ENCODE results near the gene ADCY7.
"Not testable (repeated sequence)": the region's sequence is repeated elsewhere in the genome, so short reads cannot be mapped to it uniquely, and the experiment has no call there.

ADCY7 gene

DNA sequence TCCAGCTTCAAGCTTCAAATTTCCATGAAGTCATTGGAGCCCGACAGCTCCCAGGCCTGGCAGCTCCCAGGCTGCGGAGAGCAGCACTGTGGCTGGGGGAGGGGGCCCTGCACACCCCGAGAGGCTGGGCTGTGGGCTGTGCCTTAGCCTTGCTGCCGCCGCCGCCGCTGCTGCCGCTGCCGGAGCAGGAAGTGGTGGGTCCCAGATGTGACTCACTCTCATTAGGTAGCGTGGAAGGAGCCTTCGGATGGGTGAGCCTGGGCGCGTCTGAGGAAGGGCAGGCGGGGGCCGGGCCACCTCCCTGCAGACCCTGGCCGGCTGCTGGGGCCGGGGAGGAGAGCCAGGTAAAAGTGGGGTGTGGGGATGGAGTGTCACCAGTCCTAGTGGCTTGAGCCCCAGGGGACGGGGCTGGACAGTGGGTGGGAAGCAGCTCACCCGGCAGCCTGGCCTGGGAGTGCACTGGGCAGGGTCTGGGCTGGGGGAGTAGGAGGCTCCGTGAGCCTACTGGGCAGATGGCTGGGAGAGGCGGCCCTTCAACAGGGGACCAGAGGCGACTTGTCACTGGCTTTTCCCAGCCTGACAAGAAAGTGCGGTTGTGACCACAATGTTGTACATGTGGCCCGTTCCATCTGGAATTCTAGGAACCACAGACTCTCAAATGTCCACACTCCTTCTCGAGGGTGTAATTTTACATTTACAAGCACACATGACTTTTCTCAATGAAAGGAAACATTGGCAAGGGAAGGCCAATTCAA, at the start of gene ADCY7:
Gene ADCY7 (plus strand): TSS at position 215 of the 755 bp plus-strand sequence. CDS start 21,629 bp downstream, outside the sequence.
- DNase-seq (ENCODE audit: low read depth), result peak; percentile 61

DNA sequence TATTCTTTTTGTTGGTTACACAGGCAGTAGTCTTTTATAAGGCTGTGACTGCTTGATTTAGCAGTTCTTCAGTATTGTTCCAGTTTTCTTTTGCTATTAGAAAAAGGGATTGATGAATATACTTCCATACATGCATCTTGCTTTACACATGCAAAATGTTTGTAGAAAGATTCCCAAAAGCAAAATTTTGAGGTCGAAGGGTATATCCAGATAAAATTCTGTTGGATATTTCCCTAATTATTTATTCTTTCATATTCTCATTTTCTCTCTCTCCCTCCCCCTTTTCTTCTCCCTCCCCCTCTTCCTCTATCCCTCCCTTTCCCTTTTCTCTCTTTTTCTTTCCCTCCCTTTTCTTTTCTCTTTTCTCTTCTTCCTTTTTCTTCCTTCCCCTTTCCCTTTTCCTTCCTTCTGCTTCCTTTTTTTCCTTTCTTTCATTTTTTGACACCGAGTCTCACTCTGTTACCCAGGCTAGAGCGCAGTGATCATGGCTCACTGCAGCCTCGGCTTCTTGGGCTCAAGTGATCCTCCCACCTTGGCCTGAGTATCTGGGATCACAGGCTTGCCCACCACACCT, 46.9 kb upstream of the ADCY7 start:
- no peak for DNase-seq (ENCODE audit: low read depth)

- no peak for DNase-seq (ENCODE audit: low read depth)
These were observed 42.1 kb upstream of the ADCY7 start for GRCh38 chr16:50224286-50224685.

GRCh38 chr16:50227120-50227519, 39.2 kb upstream of the ADCY7 start:
- no peak for DNase-seq (ENCODE audit: low read depth)

GRCh38 chr16:50227665-50228064, 38.7 kb upstream of the ADCY7 start:
- DNase-seq (ENCODE audit: low read depth), result no peak

DNA sequence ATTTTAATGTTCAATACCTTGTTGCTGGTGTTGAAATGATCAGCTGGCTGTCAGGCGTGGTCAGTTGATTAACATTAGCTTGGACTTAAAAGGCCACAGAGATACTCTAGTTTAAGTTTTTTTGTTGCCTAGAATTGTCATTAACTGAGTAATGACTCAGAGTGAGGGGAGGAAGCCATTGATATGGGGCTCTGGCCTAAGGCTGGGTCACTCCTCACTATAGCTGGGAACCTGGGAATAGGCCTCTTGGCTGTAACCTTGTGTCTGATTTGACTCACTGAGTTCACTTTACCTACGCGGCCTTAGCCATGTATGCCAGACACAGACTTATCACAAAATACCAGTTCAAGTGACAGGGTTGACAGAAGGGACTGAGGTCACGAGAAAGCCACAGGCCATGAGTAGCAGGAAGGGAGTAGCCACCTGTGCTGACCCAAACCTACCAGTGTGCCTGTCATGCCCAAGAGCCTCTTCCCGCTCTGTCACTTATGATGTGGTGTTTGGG, 37.9 kb upstream of the ADCY7 start:
- no peak for DNase-seq (ENCODE audit: low read depth)

- DNase-seq (ENCODE audit: low read depth), result no peak
These were observed 37.1 kb upstream of the ADCY7 start for GRCh38 chr16:50229149-50229726.

- no peak for DNase-seq (ENCODE audit: low read depth)
These were observed 31.4 kb upstream of the ADCY7 start for GRCh38 chr16:50234771-50235556.

DNA sequence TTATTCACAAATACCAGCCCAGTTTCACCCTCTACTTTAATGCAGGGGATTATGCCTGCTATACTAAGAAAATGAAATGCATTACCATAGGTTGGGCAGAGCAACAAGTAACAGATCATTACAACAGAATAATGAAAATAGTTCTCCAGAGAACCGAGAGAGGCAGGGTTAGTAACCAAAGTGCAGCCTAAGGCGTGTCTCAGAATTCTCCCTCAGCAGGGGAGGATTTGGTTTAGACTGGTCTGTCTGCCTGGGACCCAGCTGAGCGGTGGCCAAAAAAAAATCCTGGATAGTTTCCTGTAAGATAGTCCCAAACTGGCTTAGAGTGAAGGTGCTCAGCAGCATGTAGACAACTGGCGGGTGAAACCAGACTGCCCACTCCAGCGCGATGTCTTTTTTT, 30.8 kb upstream of the ADCY7 start:
- DNase-seq (ENCODE audit: low read depth), result no peak

GRCh38 chr16:50238314-50238713, 28.0 kb upstream of the ADCY7 start:
- no peak for DNase-seq (ENCODE audit: low read depth)

DNA sequence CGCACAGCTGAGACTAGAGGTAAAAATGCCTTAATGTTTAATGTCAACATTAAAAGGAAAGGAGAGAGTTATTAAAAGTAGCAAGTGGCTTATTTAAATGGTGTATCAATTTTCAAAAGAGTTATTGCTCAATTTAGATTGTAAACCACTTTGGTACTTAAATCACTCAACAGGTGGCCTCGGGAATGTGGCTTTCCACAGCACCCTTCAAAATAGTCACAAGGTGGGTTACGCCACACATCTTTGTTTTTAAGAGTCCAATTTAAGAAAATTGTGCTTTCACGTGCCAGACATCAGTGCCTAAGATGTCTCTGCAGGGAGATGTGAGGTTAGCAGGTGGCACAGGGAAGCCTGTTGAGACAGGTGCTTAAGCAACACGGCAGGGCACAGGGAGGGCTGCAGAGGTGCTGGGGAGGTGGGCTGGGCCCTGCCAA, 27.5 kb upstream of the ADCY7 start:
- DNase-seq (ENCODE audit: low read depth), result no peak

- DNase-seq (ENCODE audit: low read depth), result not testable (repeated sequence)
These were observed 23.3 kb upstream of the ADCY7 start for GRCh38 chr16:50243024-50243423.

- DNase-seq (ENCODE audit: low read depth), result no peak
These were observed 22.2 kb upstream of the ADCY7 start for GRCh38 chr16:50244140-50244503.

DNA sequence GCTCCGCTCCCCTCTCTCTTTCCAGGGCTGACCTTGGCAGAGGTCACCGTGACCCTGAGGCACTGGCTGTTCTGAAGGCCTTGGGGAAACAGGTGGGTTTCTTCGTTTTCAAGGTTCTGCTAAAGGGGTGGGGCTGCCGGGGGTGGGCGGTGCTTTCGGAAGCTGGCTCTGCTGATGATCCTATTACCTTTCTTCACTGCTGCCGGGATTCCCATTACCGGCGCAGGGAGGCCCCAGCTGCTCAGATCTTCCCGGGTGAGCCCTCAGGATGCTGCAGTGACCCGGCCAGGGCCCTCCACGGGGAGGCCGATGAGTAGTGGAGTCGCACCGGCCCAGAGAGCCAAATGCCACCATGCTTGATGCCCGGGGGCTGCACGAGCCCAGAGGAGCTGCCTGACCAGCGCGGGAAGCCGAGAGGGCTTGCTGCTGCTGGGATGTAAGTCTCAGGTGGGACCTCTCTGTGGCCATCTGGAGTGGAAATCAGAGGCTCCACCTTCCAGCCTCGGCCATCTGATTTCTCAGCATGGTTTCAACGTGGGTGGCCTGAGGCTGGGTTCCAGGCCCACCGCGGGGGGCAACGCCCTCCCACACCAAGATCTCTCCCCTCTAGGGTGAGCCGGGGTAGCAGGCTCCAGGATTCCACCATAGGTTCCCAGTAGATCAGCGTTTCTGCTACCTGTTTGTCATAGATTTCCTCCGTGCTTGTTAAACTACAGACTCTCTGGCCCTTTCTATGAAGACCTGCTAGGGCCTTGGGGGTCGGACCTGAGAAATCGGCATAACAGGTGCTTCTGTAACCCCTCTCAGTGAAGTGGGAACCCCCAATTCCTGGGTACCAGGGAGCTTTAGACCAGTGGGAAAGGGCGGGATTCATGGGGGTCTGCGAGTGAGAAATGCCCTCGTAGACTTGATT, 21.6 kb upstream of the ADCY7 start:
- no peak for DNase-seq (ENCODE audit: low read depth)

DNA sequence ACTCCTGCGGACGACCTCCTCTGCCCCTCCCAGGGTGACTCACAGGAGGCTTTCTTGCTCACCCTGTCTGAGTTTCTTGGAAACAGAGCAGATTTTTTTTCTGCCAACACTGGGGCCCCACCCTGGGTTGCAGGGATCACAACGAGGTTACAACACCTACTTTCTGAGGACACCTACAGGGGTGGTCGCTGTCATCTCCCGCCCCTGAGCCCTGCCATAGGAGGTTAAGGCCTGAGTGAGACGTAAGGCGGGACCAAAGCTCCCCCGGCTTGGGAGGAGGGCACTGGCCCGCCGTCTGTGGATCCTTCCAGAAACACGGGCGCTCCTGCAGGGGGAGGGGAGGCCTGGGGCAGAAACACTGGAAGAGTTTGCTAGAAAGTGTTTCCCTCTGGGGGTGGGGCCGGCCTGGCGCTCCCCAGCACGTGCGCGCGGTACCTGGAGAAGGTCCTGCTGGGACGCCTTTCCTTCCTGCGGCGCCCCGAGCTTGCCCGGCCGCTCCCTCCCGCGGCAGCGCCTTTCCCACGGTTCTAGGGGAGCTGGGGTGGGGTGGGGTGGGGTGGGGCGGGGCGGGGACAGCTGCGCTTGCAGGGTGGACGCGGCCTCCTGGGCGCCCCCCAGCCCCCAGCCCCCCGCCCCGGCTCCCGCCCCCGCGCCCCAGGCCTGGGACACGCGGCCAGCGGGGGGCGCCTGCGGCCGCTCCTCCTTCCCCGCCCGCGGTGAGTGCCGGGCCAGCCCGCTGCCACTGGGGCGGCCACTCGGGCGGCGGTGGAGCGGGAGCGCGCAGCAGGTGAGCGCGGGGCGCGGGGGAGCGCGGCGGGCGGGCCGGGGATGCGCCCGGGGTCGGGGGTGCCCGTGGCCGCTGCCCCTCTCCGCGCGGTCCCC, 20.7 kb upstream of the ADCY7 start:
- peak; percentile 19 for DNase-seq (ENCODE audit: low read depth)

- DNase-seq (ENCODE audit: low read depth), result no peak
These were observed 19.8 kb upstream of the ADCY7 start for GRCh38 chr16:50246299-50247122.

DNA sequence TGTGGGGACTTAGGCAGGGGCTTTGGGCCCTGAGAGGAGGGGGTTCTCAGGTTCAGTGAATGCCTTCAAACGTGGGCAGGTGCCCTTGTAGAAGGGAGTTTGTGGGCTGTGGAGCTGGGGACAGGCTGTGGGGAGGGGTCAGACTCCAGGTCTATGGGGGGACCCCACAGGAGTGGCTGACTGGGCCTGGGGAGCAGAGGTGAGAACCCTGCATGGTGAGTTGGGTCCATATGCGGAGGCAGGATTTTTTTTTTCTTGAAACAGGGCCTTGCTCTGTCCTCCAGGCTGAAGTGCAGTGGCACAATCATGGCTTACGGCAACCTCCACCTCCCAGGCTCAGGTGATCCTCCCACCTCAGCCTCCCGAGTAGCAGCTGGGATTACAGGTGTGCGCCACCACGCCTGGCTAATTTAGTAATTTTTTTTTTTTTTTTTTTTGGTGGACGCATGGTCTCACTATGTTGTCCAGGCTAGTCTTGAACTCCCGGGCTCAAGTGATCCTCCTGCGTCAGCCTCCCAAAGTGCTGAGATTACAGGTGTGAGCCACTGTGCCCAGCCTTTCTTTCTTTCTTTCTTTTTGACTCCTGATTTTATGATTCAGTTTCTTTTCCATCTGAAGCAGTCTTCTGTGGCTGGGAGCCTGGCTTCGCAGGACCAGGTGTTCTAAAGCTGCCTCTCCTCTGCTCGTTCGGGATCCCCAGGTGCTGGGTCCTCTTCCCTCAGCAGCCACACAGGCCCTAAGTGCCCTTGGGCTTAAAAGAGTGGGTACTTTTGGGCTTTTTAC, 19.0 kb upstream of the ADCY7 start:
- no peak for DNase-seq (ENCODE audit: low read depth)

DNA sequence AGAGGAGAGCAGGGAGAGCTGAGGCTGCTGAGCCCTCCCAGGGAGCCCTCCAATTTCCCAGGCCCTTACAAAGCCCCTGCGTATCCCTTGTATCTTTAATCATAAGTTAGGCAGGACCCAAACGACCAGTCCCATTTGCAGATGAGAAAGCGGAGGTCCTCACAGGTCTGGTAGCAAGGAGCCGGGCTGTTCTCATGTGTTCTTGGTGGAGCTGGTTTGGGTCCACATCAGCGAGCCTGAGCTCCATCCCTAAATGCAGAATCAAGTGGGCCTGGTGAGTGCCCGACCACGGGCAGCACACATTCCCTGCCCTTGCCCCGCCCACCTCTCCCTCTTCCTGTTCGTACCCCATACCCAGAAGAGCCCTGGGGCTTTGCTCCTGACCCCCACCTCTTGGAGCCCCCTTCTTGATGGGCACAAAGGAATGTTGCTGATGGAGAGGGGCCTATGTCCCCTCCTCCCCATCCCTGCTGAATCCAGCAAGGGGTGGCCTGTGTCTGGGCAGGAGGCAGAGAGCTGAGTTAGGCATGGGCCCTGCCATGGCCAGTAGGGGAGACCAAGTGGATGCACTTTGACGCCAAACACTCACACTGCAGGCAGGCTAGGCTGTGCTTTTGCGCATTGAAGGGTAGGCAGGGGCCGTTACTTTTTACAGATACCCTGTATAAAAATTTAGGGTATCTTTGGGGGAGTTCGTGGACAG, 18.3 kb upstream of the ADCY7 start:
- DNase-seq (ENCODE audit: low read depth), result no peak

Data from stimulated activated CD8-positive, alpha-beta memory T cell treated with anti-CD3 and anti-CD28 coated beads, Interleukin-15, amount 100 ng/mL, for 24 hours (primary cell).